Measurements from ENCODE around the gene UNC5A. TPM values are rescaled to one million over a fixed set of nuclear protein-coding genes. Genes with fewer than 3 reads are reported as not detected.

The UNC5A gene
- total and polyA plus RNA-seq, 11 donors = 0.09 to 0.43 (median 0.20) TPM; not detected in 7

DNA sequence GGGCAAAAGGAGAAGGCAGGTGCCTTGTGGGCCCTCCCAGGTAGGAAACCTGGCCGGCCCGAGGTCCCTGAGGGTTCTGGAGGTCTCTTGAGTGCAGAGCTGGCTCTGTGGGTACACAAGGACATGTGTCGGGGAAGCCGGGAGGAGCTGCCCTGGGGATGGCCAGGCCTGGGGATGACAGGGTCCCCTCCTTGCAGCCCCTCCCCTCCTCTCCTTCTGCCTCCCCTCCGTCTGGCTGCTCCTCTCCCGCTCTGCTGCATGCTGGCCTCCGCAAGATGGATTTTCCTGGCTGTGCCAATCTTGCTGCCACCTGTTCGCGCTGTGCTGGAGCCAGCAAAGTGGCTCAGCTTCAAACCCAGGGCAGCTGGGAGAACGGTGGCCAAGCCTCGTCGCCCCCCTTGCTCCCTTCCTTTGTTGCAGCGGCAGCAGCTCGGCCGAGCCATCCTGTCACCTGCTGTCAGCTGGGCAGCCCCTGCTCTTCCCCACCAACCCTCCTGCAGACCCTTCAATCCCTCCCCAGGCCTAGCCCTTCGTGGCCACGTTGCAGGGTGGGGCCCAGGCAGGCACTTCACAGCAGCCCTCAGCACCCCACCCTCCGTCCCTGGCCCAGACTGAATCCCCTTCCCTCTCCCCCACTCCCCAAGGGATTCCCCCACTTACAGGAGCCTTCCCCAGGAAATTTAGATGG is 17.6 kb upstream of the UNC5A start:
- peaks cover 15 to 95% (median 51%) of the 10 kb centered on the region in 9 donors for H3K27me3 ChIP-seq
- no peak for DNase-seq
- intact Hi-C loops (cut with DNase I) = no loop called here
- 63 to 67% (median 67%) methylated on average over 18 of the region's 18 CpGs for WGBS, 4 donors
- ATAC-seq = no peak
- H3K36me3 ChIP-seq = no peaks in the 10 kb centered on the region
- H3K4me1 ChIP-seq = no peaks in the 10 kb centered on the region
- H3K9me3 ChIP-seq = no peaks in the 10 kb centered on the region
- H3K4me3 ChIP-seq = no peak overlapping the region
- TF ChIP-seq, protein P1, sequence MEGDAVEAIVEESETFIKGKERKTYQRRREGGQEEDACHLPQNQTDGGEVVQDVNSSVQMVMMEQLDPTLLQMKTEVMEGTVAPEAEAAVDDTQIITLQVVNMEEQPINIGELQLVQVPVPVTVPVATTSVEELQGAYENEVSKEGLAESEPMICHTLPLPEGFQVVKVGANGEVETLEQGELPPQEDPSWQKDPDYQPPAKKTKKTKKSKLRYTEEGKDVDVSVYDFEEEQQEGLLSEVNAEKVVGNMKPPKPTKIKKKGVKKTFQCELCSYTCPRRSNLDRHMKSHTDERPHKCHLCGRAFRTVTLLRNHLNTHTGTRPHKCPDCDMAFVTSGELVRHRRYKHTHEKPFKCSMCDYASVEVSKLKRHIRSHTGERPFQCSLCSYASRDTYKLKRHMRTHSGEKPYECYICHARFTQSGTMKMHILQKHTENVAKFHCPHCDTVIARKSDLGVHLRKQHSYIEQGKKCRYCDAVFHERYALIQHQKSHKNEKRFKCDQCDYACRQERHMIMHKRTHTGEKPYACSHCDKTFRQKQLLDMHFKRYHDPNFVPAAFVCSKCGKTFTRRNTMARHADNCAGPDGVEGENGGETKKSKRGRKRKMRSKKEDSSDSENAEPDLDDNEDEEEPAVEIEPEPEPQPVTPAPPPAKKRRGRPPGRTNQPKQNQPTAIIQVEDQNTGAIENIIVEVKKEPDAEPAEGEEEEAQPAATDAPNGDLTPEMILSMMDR (IDR thresholded peaks at IDR 0.05) = no peak
- TF ChIP-seq POLR2A (IDR thresholded peaks at IDR 0.05) = no peak
- H3K27ac ChIP-seq = no peak overlapping the region

DNA sequence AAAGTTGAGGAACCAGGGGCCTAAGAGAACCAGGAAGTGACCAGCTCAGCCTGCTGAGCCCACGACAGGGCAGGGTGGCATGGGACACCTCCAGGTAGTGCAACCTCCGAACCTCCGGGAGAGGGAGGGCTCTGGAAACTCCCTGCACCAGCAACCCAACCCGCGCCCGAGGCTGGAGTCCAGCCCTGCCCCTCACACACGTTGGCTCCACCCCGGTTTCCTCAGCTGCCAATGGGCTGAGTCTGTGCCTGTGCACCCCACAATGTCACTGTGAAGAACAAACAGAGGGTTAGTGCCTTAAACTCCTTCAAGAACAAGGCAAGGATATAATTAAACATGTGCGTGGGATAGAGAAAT is 17.0 kb upstream of the UNC5A start:
- WGBS, 4 donors = 25 to 34% (median 32%) methylated on average over 9 of the region's 9 CpGs
- intact Hi-C loops (cut with DNase I) = no loop called here
- peaks cover 15 to 95% (median 51%) of the 10 kb centered on the region in 9 donors for H3K27me3 ChIP-seq
- no peak overlapping the region for H3K4me3 ChIP-seq
- H3K27ac ChIP-seq = no peak overlapping the region
- no peaks in the 10 kb centered on the region for H3K4me1 ChIP-seq
- ATAC-seq (no peak), DNase-seq (no peak)
- TF ChIP-seq, protein P1 (IDR thresholded peaks at IDR 0.05) = no peak
- no peak for TF ChIP-seq POLR2A (IDR thresholded peaks at IDR 0.05)
- H3K36me3 ChIP-seq = no peaks in the 10 kb centered on the region
- H3K9me3 ChIP-seq = no peaks in the 10 kb centered on the region

DNA sequence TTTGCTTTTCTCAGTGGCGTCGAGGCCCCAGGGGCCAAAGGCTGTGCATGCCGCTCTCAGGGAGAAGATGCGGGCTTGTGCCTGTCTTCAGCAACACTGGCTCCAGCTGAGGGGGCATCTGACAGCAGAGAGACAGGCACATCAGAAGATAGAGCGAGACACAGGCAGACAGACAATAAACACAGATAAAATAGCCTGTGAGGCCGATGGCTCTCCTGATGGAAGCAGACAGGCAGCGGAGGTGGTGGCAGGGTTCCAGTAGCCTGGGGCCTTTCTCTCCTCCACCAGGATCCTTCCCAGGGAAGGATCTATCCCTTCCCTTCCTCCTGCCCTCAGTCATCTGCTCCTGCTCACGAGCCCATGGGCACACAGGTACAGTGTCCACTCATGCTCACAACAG is 16.6 kb upstream of the UNC5A start:
- intact Hi-C loops (cut with DNase I) = no loop called here

DNA sequence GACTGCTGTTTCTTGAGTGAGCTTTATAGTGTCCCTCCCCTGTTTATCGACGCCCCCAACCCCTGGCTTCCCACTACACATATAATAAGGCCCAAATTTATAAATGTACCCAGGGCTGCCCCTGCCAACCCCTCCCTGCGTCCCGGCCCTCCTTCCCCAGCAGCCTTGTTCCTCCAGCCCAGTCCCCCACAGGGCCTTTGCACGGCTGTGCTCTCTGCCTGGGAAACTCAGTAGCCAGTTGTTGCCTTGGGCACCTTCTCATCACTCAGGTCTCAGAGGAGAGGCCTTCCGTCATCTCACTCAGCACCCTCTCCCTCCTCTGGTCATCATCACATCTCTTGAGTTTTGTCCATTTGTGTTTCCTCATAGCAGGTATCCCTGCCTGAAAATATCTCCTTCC is 15.8 kb upstream of the UNC5A start:
- Histone ChIP-seq H3K27ac (no peak overlapping the region), H3K4me3 (no peak overlapping the region), H3K36me3 (no peaks in the 10 kb centered on the region), H3K9me3 (no peaks in the 10 kb centered on the region), H3K4me1 (no peaks in the 10 kb centered on the region), H3K27me3 (peaks cover 15 to 88% (median 53%) of the 10 kb centered on the region in 9 donors)
- DNase-seq = no peak
- no peak for TF ChIP-seq POLR2A (IDR thresholded peaks at IDR 0.05)
- TF ChIP-seq, protein P1 (IDR thresholded peaks at IDR 0.05) = no peak
- 84 to 91% (median 87%) methylated on average over 6 of the region's 6 CpGs for WGBS, 4 donors
- ATAC-seq = no peak
- intact Hi-C loops (cut with DNase I) = no loop called here

More for the DNA sequence above, 16.6 kb upstream of the UNC5A start:
- DNase-seq (no peak), ATAC-seq (no peak)
- WGBS, 4 donors = 47 to 68% (median 53%) methylated on average over 8 of the region's 8 CpGs
- no peaks in the 10 kb centered on the region for H3K9me3 ChIP-seq
- H3K4me3 ChIP-seq = no peak overlapping the region
- H3K27ac ChIP-seq = no peak overlapping the region
- H3K36me3 ChIP-seq = no peaks in the 10 kb centered on the region
- H3K27me3 ChIP-seq = peaks cover 15 to 95% (median 53%) of the 10 kb centered on the region in 9 donors
- no peaks in the 10 kb centered on the region for H3K4me1 ChIP-seq
- TF ChIP-seq, protein P1 (IDR thresholded peaks at IDR 0.05) = no peak
- no peak for TF ChIP-seq POLR2A (IDR thresholded peaks at IDR 0.05)

Measured in heart left ventricle (tissue), 16 donors.